ENCODE measurements around the gene MYZAP. TPM values are rescaled to one million over a fixed set of nuclear protein-coding genes. Genes with fewer than 3 reads are reported as not detected.
A peak's percentile ranks its signal among the peaks of the same experiment; 100 is the strongest.

Gene MYZAP
- polyA plus RNA-seq, 1 experiment = not detected

- DNase-seq (ENCODE audit: low read depth, low spot score) = peak; percentile 3
- ChIA-PET POLR2A (no interaction called here), CTCF (interaction anchor here (0.6 to 2.2 kb wide), 4 partner anchors 12 to 219 kb away, joined by 3 to 9 read pairs (median 6); no protein-coding TSS in a partner anchor)
- Histone ChIP-seq H3K27me3 (ENCODE audit: control insufficient read depth, insufficient read depth, low read length) (peaks cover 4% of the 10 kb centered on the region), H3K9me3 (ENCODE audit: control insufficient read depth, insufficient read depth, low read length) (no peaks in the 10 kb centered on the region), H3K27ac (ENCODE audit: low read depth, low read length) (no peak overlapping the region), H3K4me3 (ENCODE audit: low read depth, low read length) (no peak overlapping the region)
- TF ChIP-seq, protein P1, sequence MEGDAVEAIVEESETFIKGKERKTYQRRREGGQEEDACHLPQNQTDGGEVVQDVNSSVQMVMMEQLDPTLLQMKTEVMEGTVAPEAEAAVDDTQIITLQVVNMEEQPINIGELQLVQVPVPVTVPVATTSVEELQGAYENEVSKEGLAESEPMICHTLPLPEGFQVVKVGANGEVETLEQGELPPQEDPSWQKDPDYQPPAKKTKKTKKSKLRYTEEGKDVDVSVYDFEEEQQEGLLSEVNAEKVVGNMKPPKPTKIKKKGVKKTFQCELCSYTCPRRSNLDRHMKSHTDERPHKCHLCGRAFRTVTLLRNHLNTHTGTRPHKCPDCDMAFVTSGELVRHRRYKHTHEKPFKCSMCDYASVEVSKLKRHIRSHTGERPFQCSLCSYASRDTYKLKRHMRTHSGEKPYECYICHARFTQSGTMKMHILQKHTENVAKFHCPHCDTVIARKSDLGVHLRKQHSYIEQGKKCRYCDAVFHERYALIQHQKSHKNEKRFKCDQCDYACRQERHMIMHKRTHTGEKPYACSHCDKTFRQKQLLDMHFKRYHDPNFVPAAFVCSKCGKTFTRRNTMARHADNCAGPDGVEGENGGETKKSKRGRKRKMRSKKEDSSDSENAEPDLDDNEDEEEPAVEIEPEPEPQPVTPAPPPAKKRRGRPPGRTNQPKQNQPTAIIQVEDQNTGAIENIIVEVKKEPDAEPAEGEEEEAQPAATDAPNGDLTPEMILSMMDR (IDR thresholded peaks at IDR 0.05; ENCODE audit: low read depth, low read length) = no peak
Observed at GRCh38 chr15:57654153-57654852, 62.6 kb downstream of the MYZAP start.

GRCh38 chr15:57655053-57655452 is 63.3 kb downstream of the MYZAP start:
- H3K27ac ChIP-seq (ENCODE audit: low read depth, low read length) = no peak overlapping the region
- DNase-seq (ENCODE audit: low read depth, low spot score) = no peak
- POLR2A ChIA-PET = no interaction called here
- TF ChIP-seq, protein P1 (IDR thresholded peaks at IDR 0.05; ENCODE audit: low read depth, low read length) = no peak
- H3K27me3 ChIP-seq (ENCODE audit: control insufficient read depth, insufficient read depth, low read length) = peaks cover 7% of the 10 kb centered on the region
- CTCF ChIA-PET = interaction anchor here (2.2 kb wide), 1 partner anchor 11 kb away, joined by 9 read pairs; no protein-coding TSS in a partner anchor
- H3K9me3 ChIP-seq (ENCODE audit: control insufficient read depth, insufficient read depth, low read length) = no peaks in the 10 kb centered on the region
- no peak overlapping the region for H3K4me3 ChIP-seq (ENCODE audit: low read depth, low read length)

DNA sequence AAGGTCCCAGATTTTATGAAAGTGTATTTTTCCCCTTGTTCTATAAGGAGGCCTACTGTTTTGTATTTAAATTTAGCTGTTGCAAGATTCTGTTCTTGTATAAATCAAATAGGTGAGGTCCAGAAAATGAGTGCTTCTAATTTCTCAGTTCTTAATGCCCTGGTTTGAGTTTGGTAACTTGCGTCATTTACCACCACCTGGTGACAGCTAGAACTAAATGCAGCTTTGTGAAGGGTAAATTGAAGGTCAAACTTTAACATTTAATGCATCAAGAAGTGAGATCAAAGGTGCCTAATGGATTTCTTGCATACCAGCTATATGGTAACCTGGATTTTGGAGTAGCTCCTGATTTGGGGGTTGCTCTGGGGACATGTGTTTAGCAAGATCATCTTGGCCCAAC is 64.1 kb downstream of the MYZAP start:
- CTCF ChIA-PET = interaction anchor here (1.5 to 2.2 kb wide), 2 partner anchors 10 to 96 kb away, joined by 4 to 9 read pairs; no protein-coding TSS in a partner anchor
- no peak for DNase-seq (ENCODE audit: low read depth, low spot score)

GRCh38 chr15:57656434-57656833 is 64.7 kb downstream of the MYZAP start:
- Histone ChIP-seq H3K9me3 (ENCODE audit: control insufficient read depth, insufficient read depth, low read length) (no peaks in the 10 kb centered on the region), H3K4me3 (ENCODE audit: low read depth, low read length) (no peak overlapping the region), H3K27ac (ENCODE audit: low read depth, low read length) (no peak overlapping the region), H3K27me3 (ENCODE audit: control insufficient read depth, insufficient read depth, low read length) (peaks cover 11% of the 10 kb centered on the region)
- TF ChIP-seq, protein P1 (IDR thresholded peaks at IDR 0.05; ENCODE audit: low read depth, low read length) = no peak
- POLR2A ChIA-PET = no interaction called here
- no peak for DNase-seq (ENCODE audit: low read depth, low spot score)
- CTCF ChIA-PET = interaction anchor here (1.5 to 2.5 kb wide), 2 partner anchors 96 to 205 kb away, joined by 4 to 9 read pairs; no protein-coding TSS in a partner anchor

More for the DNA sequence above, 64.1 kb downstream of the MYZAP start:
- POLR2A ChIA-PET = interaction anchor here (0.6 kb wide), 1 partner anchor 50 kb away, joined by 3 read pairs; the partner anchor contains the start of gene POLR2M
- Histone ChIP-seq H3K4me3 (ENCODE audit: low read depth, low read length) (no peak overlapping the region), H3K9me3 (ENCODE audit: control insufficient read depth, insufficient read depth, low read length) (no peaks in the 10 kb centered on the region), H3K27ac (ENCODE audit: low read depth, low read length) (no peak overlapping the region), H3K27me3 (ENCODE audit: control insufficient read depth, insufficient read depth, low read length) (peaks cover 11% of the 10 kb centered on the region)
- TF ChIP-seq, protein P1 (IDR thresholded peaks at IDR 0.05; ENCODE audit: low read depth, low read length) = no peak

- POLR2A ChIA-PET = no interaction called here
- peaks cover 12% of the 10 kb centered on the region for H3K27me3 ChIP-seq (ENCODE audit: control insufficient read depth, insufficient read depth, low read length)
- H3K27ac ChIP-seq (ENCODE audit: low read depth, low read length) = no peak overlapping the region
- H3K4me3 ChIP-seq (ENCODE audit: low read depth, low read length) = no peak overlapping the region
- CTCF ChIA-PET = interaction anchor here (2.5 kb wide), 1 partner anchor 203 kb away, joined by 9 read pairs; no protein-coding TSS in a partner anchor
- no peak for DNase-seq (ENCODE audit: low read depth, low spot score)
- H3K9me3 ChIP-seq (ENCODE audit: control insufficient read depth, insufficient read depth, low read length) = no peaks in the 10 kb centered on the region
- TF ChIP-seq, protein P1 (IDR thresholded peaks at IDR 0.05; ENCODE audit: low read depth, low read length) = no peak
Observed at GRCh38 chr15:57657619-57658018, 65.9 kb downstream of the MYZAP start.

Data from AG04450 (cell line).